K562 (cell line): ENCODE results near the gene CHST10. TPM values are rescaled to one million over a fixed set of nuclear protein-coding genes. Genes with fewer than 3 reads are reported as not detected.
A peak's percentile ranks its signal among the peaks of the same experiment; 100 is the strongest.

Experiments
- ATF1 ChIP-seq, 2 experiments: fragments of 450-650 bp in 1 of 2; IDR thresholded peaks; 2 replicates each; pipeline ENCODE4 v1.6.1; 2016; ENCODE audit warnings: missing compliant biosample characterization in 1 of 2, missing genetic modification characterization in 1 of 2
- BRD4 ChIP-seq: fragments of 200-600 bp; sonication (generic); IDR thresholded peaks from 2 replicates; pipeline ENCODE4 v1.6.1; 2017; ENCODE audit warnings: inconsistent platforms
- CEBPZ ChIP-seq: fragments of 150-350 bp; IDR thresholded peaks from 2 replicates; pipeline ENCODE4 v1.6.1; 2014; ENCODE audit warnings: low read depth, mild to moderate bottlenecking, low read length, borderline replicate concordance
- FOXK1 ChIP-seq: sonication (generic); formaldehyde crosslinking; IDR thresholded peaks from 2 replicates; pipeline ENCODE4 v1.8.0; 2022; ENCODE audit warnings: missing genetic modification reagents, mild to moderate bottlenecking, borderline replicate concordance
- HMG20B ChIP-seq: fragments of 250-450 bp; sonication (Bioruptor Pico); IDR thresholded peaks from 2 replicates; pipeline ENCODE4 v1.5.0; 2021; ENCODE audit warnings: mild to moderate bottlenecking
- ID3 ChIP-seq, 2 experiments: fragments of 250-450 bp in 1 of 2; fragments of 450-650 bp in 1 of 2; sonication (Bioruptor Pico) in 1 of 2; IDR thresholded peaks; 2 replicates each; pipeline versions ENCODE4 v1.6.1 to v1.8.0; 2016 to 2021; ENCODE audit warnings: mild to moderate bottlenecking in 2 of 2, moderate library complexity in 2 of 2, missing compliant biosample characterization in 1 of 2, missing genetic modification characterization in 1 of 2
- KLF10 ChIP-seq: fragments of 250-450 bp; sonication (Bioruptor Pico); IDR thresholded peaks from 2 replicates; pipeline ENCODE4 v1.6.1; 2021; ENCODE audit warnings: matching md5 sums
- MLX ChIP-seq, 2 experiments: fragments of 450-650 bp in 1 of 2; sonication (generic) in 1 of 2; formaldehyde crosslinking; conservative IDR thresholded peaks; 2 replicates each; pipeline versions ENCODE4 v1.4.0 to v1.8.1; 2020 to 2022; ENCODE audit warnings: mild to moderate bottlenecking in 1 of 2, missing genetic modification reagents in 1 of 2
- RERE ChIP-seq: sonication (generic); formaldehyde crosslinking; IDR thresholded peaks from 2 replicates; pipeline ENCODE4 v1.8.0; 2023; ENCODE audit warnings: missing genetic modification reagents, mild to moderate bottlenecking, borderline replicate concordance
- SRF ChIP-seq, 2 experiments: fragments of 250-450, 450-650 bp in 1 of 2; sonication (Bioruptor Pico) in 1 of 2; sonication (generic) in 1 of 2; formaldehyde crosslinking; IDR thresholded peaks; 2 replicates each; pipeline versions ENCODE4 v1.5.0 to v1.5.1; 2020 to 2022; ENCODE audit warnings: mild to moderate bottlenecking in 1 of 2, missing genetic modification reagents in 1 of 2
- ZBTB33 ChIP-seq: sonication (generic); formaldehyde crosslinking; IDR thresholded peaks from 2 replicates; pipeline ENCODE4 v1.8.1; 2023; ENCODE audit warnings: mild to moderate bottlenecking, missing genetic modification reagents
- ZNF586 ChIP-seq: fragments of 450-650 bp; formaldehyde crosslinking; conservative IDR thresholded peaks from 2 replicates; pipeline ENCODE4 v1.4.0; 2020; ENCODE audit warnings: mild to moderate bottlenecking, moderate library complexity
- ZNF785 ChIP-seq: fragments of 250-450 bp; sonication (Bioruptor Pico); IDR thresholded peaks from 2 replicates; pipeline ENCODE4 v1.4.0; 2020; ENCODE audit warnings: mild to moderate bottlenecking
- polyA plus RNA-seq, 8 experiments: library from polyadenylated mRNA; depleted of rRNA in 4 of 8; stranded (reverse) in 5 of 8; unstranded in 3 of 8; fragments of >200 nt; fragmentation: Nextera tagmentation in 2 of 8; fragmentation: Illumina TruSeq in 1 of 8; extraction: Ambion mirVana in 2 of 8; extraction: Trizol in 1 of 8; gene quantifications; 2 replicates each; pipeline versions ENCODE4 v1.2.1 to v1.2.3, GENCODE V29; 2011 to 2014; ENCODE audit warnings: inconsistent platforms in 1 of 8, missing spikeins in 1 of 8
- total RNA-seq, 7 experiments: library from RNA; depleted of rRNA in 6 of 7; stranded (reverse); fragments of >200 nt in 6 of 7; fragmentation: Illumina TruSeq in 2 of 7; extraction: Trizol in 2 of 7; gene quantifications; 2 replicates each; pipeline versions ENCODE4 v1.2.1 to v1.2.3, GENCODE V29; 2011 to 2021; ENCODE audit warnings: low replicate concordance in 1 of 7

The CHST10 gene
- total and polyA plus RNA-seq, 9 of the 15 experiments (the other 6 are each of a cell fraction or from before 2014, with no cell fraction given): 1.3 to 30.9 (median 19.3) TPM

- TF ChIP-seq MLX (CRISPR knock-in tag; conservative IDR thresholded peaks at IDR 0.05) (no peak), ZNF586 (CRISPR knock-in tag) (no peak), SRF (CRISPR knock-in tag; IDR thresholded peaks at IDR 0.05) (no peak), ATF1 (CRISPR knock-in tag; IDR thresholded peaks at IDR 0.05) (no peak), ATF1 (tag; IDR thresholded peaks at IDR 0.05) (no peak), BRD4 (no peak), RERE (CRISPR knock-in tag) (no peak), HMG20B (no peak), KLF10 (CRISPR knock-in tag) (no peak), FOXK1 (CRISPR knock-in tag) (no peak), ZBTB33 (CRISPR knock-in tag) (no peak), ID3 (CRISPR knock-in tag; IDR thresholded peaks at IDR 0.05) (no peak), ID3 (tag; IDR thresholded peaks at IDR 0.05) (peak; percentile 43; the same call in 1 of the 2 replicates), ZNF785 (CRISPR knock-in tag) (no peak), CEBPZ (no peak)
Observed at GRCh38 chr2:100416935-100417710, at the start of gene CHST10 (continued).
